ENCODE results near the gene ZGPAT. TPM values are rescaled to one million over a fixed set of nuclear protein-coding genes. Genes with fewer than 3 reads are reported as not detected.
A peak's percentile ranks its signal among the peaks of the same experiment; 100 is the strongest.

Gene ZGPAT
- total and polyA plus RNA-seq, 2 donors (not counting 1 experiment from before 2014, with no cell fraction given): 46.1 to 62.1 TPM

- Histone ChIP-seq H3K27me3 (replicated peaks in 1 of 4; ENCODE audit: control extremely low read depth in 1 of 4, control insufficient read depth in 3 of 4, insufficient read depth in 4 of 4, low read length in 3 of 4) (no peaks in the 10 kb centered on the region), H3K79me2 (ENCODE audit: control insufficient read depth, insufficient read depth, low read length) (peaks cover 93% of the 10 kb centered on the region), H3K4me3 (ENCODE audit: control extremely low read depth in 1 of 5, extremely low read depth in 1 of 5, insufficient read depth in 1 of 5, low read depth in 2 of 5, low read length in 4 of 5) (peak overlapping the region in 4 of 5 experiments; percentile 53 to 80 (median 67)), H3K4me2 (replicated peaks; ENCODE audit: low read depth, low read length, poor library complexity, severe bottlenecking) (peak overlapping the region; percentile 94), H3K27ac (ENCODE audit: low read length in 2 of 2) (peak overlapping the region; percentile 27 to 85), H4K20me1 (ENCODE audit: control insufficient read depth, insufficient read depth, low read length, poor library complexity, severe bottlenecking) (peaks cover 75% of the 10 kb centered on the region), H3K9ac (ENCODE audit: low read length) (peak overlapping the region; percentile 76), H3K4me1 (ENCODE audit: control insufficient read depth in 2 of 2, insufficient read depth in 2 of 2, low read length in 2 of 2) (peaks cover 21 to 28% of the 10 kb centered on the region in 2 donors), H3K36me3 (replicated peaks in 1 of 2; ENCODE audit: control extremely low read depth in 1 of 2, control insufficient read depth in 1 of 2, extremely low read depth in 1 of 2, insufficient read depth in 2 of 2, low read length in 1 of 2) (peaks cover 2 to 49% of the 10 kb centered on the region in 2 experiments), H3K9me3 (ENCODE audit: control extremely low read depth in 1 of 3, control insufficient read depth in 2 of 3, insufficient read depth in 1 of 3, low read length in 2 of 3) (no peaks in the 10 kb centered on the region), H2AFZ (ENCODE audit: insufficient read depth, low read depth, low read length, poor library complexity, severe bottlenecking) (peak overlapping the region; percentile 86)
- DNase-seq (no peak), ATAC-seq (ENCODE audit: low read depth) (peak; percentile 1)
- intact Hi-C loops (cut with micrococcal nuclease): loop anchor here (5.0 kb wide), 1 partner anchor 354 kb away; the partner anchor contains the start of gene TCEA2
- Mint-ChIP-seq H3K9me3 (ENCODE audit: insufficient read depth) (no peaks in the 10 kb centered on the region), H3K27me3 (no peaks in the 10 kb centered on the region), H3K4me1 (peaks cover 38% of the 10 kb centered on the region), H3K27ac (peak overlapping the region; percentile 56), H3K4me3 (peak overlapping the region; percentile 76)
- ChIA-PET CTCF (interaction anchor here (0.5 to 2.6 kb wide), 10 partner anchors 16 to 266 kb away, joined by 3 to 11 read pairs (median 4); partner anchors contain the start of genes LIME1, PTK6, RTEL1 and TPD52L2), POLR2A (interaction anchor here (1.0 to 2.2 kb wide), 8 partner anchors 11 to 248 kb away, joined by 3 to 20 read pairs (median 6); partner anchors contain the start of genes GMEB2, LIME1, RTEL1 and SLC2A4RG)
- TF ChIP-seq, protein P1, sequence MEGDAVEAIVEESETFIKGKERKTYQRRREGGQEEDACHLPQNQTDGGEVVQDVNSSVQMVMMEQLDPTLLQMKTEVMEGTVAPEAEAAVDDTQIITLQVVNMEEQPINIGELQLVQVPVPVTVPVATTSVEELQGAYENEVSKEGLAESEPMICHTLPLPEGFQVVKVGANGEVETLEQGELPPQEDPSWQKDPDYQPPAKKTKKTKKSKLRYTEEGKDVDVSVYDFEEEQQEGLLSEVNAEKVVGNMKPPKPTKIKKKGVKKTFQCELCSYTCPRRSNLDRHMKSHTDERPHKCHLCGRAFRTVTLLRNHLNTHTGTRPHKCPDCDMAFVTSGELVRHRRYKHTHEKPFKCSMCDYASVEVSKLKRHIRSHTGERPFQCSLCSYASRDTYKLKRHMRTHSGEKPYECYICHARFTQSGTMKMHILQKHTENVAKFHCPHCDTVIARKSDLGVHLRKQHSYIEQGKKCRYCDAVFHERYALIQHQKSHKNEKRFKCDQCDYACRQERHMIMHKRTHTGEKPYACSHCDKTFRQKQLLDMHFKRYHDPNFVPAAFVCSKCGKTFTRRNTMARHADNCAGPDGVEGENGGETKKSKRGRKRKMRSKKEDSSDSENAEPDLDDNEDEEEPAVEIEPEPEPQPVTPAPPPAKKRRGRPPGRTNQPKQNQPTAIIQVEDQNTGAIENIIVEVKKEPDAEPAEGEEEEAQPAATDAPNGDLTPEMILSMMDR (IDR thresholded peaks at IDR 0.05): no peak
- TF ChIP-seq EZH2 (IDR thresholded peaks at IDR 0.05; ENCODE audit: borderline replicate concordance, insufficient read depth, low read depth, low read length, poor library complexity, severe bottlenecking): no peak
- 27% methylated on average over 65 of the region's 67 CpGs for WGBS (ENCODE audit: insufficient coverage)
Measured at GRCh38 chr20:63708301-63709148, 686 bp downstream of the ZGPAT start.
